NCI-H2196 treated with DMSO at 0.1 percent for 48 hours (cell line): ENCODE measurements around the gene TMEM204.

Source experiments
- DNase-seq: peaks from one replicate; lab custom pipeline; 2025; ENCODE audit not compliant: unreplicated experiment; lab: John Stamatoyannopoulos, UW

Gene TMEM204

GRCh38 chr16:1537763-1538289 is 4.4 kb downstream of the TMEM204 start:
- DNase-seq, result no peak

GRCh38 chr16:1538804-1539520 is 5.5 kb downstream of the TMEM204 start:
- DNase-seq, result no peak

- DNase-seq, result no peak
These were observed 6.5 kb downstream of the TMEM204 start for GRCh38 chr16:1539720-1540555.

- DNase-seq, result no peak
These were observed 7.0 kb downstream of the TMEM204 start for GRCh38 chr16:1540556-1540855.

GRCh38 chr16:1541293-1542165 is 8.1 kb downstream of the TMEM204 start:
- DNase-seq, result no peak

- DNase-seq, result no peak
These were observed 8.7 kb downstream of the TMEM204 start for GRCh38 chr16:1542166-1542500.

- DNase-seq, result no peak
These were observed 9.1 kb downstream of the TMEM204 start for GRCh38 chr16:1542533-1542932.

- DNase-seq, result no peak
These were observed 9.8 kb downstream of the TMEM204 start for GRCh38 chr16:1543085-1543896.

GRCh38 chr16:1545044-1546040 is 11.9 kb downstream of the TMEM204 start:
- DNase-seq, result no peak

- no peak for DNase-seq
These were observed 13.0 kb downstream of the TMEM204 start for GRCh38 chr16:1546430-1546829.

GRCh38 chr16:1548233-1548632 is 14.8 kb downstream of the TMEM204 start:
- no peak for DNase-seq

GRCh38 chr16:1548727-1549126 is 15.3 kb downstream of the TMEM204 start:
- no peak for DNase-seq

- DNase-seq, result no peak
These were observed 16.6 kb downstream of the TMEM204 start for GRCh38 chr16:1550069-1550468.

GRCh38 chr16:1550696-1551095 is 17.2 kb downstream of the TMEM204 start:
- no peak for DNase-seq

- no peak for DNase-seq
These were observed 17.7 kb downstream of the TMEM204 start for GRCh38 chr16:1551166-1551565.

- no peak for DNase-seq
These were observed 18.7 kb downstream of the TMEM204 start for GRCh38 chr16:1552129-1552528.

GRCh38 chr16:1553946-1554825 is 20.7 kb downstream of the TMEM204 start:
- DNase-seq, result no peak

- no peak for DNase-seq
These were observed 21.5 kb downstream of the TMEM204 start for GRCh38 chr16:1554826-1555445.
